ENCODE data around the gene IFT88. TPM values are rescaled to one million over a fixed set of nuclear protein-coding genes. Genes with fewer than 3 reads are reported as not detected.

Gene IFT88, protein sequence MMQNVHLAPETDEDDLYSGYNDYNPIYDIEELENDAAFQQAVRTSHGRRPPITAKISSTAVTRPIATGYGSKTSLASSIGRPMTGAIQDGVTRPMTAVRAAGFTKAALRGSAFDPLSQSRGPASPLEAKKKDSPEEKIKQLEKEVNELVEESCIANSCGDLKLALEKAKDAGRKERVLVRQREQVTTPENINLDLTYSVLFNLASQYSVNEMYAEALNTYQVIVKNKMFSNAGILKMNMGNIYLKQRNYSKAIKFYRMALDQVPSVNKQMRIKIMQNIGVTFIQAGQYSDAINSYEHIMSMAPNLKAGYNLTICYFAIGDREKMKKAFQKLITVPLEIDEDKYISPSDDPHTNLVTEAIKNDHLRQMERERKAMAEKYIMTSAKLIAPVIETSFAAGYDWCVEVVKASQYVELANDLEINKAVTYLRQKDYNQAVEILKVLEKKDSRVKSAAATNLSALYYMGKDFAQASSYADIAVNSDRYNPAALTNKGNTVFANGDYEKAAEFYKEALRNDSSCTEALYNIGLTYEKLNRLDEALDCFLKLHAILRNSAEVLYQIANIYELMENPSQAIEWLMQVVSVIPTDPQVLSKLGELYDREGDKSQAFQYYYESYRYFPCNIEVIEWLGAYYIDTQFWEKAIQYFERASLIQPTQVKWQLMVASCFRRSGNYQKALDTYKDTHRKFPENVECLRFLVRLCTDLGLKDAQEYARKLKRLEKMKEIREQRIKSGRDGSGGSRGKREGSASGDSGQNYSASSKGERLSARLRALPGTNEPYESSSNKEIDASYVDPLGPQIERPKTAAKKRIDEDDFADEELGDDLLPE
- total RNA-seq (ENCODE audit: low replicate concordance) = 21.1 TPM in 2 replicates

DNA sequence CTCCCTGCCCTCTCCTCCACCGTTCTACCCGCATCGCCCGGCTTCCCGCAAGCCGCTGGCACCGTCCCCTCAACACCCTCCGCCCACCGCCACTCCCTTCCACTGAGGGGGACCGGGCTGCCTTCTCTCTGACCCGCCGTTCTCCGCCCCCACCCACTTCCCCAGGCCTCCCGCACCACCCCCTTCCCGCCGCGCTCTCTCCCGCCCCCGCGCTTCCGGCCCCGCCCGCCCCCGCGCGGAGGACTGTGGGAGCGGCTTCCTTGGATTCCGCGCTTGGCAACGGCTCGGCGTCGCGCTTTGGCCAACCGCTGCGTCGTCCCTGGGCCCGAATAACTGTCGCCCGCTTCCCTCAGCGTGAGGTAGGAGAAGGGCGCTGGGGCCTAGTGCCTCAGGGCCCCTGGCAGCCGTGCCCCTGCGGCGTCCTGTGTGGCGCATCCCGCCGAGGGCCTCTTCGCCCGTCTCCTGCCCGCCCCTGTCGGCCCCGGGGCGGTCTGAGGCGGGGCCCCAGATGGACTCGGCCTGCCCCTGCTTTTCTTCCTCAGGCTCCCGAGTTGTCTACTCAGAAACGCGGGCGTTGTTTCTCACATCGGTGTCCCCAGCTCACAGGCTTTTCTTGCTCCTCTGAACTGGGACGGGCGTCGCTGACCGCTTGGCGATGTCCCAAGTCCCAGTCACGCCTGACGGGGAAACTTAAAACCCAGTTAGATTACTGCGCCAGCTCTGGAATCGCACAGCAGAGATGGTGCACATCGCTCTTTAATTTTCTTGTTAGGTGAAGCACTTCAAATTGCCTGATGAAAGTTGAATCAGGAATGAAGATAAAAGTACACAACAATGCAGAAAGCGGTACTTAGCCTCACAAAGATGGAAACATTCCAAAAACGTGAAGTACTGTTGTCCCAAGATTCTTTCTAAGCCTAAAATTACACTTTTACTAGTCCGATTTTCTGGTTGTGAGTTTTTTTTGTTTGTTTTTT is at the start of gene IFT88:
Gene IFT88, plus strand, starts transcription at position 260 of the 977 bp plus-strand sequence. CDS start 7,229 bp downstream, outside the sequence.
- H3K4me3 ChIP-seq (ENCODE audit: low read depth, low read length) = peak within 1 kb of the TSS; percentile 83
- peak; percentile 77 for DNase-seq (ENCODE audit: low read depth)
- TF ChIP-seq, protein P1, sequence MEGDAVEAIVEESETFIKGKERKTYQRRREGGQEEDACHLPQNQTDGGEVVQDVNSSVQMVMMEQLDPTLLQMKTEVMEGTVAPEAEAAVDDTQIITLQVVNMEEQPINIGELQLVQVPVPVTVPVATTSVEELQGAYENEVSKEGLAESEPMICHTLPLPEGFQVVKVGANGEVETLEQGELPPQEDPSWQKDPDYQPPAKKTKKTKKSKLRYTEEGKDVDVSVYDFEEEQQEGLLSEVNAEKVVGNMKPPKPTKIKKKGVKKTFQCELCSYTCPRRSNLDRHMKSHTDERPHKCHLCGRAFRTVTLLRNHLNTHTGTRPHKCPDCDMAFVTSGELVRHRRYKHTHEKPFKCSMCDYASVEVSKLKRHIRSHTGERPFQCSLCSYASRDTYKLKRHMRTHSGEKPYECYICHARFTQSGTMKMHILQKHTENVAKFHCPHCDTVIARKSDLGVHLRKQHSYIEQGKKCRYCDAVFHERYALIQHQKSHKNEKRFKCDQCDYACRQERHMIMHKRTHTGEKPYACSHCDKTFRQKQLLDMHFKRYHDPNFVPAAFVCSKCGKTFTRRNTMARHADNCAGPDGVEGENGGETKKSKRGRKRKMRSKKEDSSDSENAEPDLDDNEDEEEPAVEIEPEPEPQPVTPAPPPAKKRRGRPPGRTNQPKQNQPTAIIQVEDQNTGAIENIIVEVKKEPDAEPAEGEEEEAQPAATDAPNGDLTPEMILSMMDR (IDR thresholded peaks at IDR 0.05; ENCODE audit: insufficient read depth, low read length) = no peak

DNA sequence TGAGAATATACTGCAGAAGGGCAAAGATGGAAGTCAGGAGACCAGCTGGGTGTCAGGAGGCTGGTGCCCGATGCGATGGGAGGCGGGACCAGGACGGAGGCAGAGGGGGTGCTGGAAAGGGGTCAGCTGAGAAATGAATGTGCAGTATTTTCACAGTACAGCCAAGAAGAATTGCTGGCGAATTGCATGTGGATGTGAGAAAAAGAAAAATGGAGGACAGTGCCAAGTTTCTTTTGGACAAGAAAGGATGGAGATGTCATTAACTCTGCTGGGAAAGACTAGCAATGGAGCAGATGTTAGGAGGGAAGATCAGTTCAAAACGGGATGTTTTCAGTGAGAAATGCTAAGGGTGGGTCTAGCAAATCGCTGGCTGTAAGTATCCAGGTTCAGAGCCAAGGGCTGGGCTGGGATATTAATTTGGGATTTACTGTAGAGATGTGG is 48.3 kb upstream of the IFT88 start:
- H3K4me3 ChIP-seq (ENCODE audit: low read depth, low read length) = no peak overlapping the region
- TF ChIP-seq, protein P1 (IDR thresholded peaks at IDR 0.05; ENCODE audit: insufficient read depth, low read length) = no peak
- DNase-seq (ENCODE audit: low read depth) = peak; percentile 67

DNA sequence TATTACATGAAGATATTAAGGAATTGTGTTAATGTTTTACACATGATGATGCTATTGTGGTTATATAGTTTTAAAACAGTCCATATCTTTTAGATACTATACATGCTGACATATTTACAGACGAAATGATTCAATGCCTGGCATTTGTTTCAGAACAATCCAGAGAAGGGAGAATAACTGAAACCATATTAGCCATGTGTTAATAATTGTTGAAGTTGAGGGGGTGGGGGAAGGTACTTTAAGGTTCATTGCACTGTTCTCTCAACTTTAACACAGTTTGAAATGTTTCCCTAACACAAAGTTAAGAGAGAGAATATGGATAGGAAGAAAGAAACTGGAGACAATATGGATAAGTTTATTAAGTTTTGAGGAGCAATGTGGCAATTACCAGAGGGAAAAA is 47.1 kb upstream of the IFT88 start:
- DNase-seq (ENCODE audit: low read depth) = no peak
- H3K4me3 ChIP-seq (ENCODE audit: low read depth, low read length) = no peak overlapping the region
- TF ChIP-seq, protein P1 (IDR thresholded peaks at IDR 0.05; ENCODE audit: insufficient read depth, low read length) = no peak

DNA sequence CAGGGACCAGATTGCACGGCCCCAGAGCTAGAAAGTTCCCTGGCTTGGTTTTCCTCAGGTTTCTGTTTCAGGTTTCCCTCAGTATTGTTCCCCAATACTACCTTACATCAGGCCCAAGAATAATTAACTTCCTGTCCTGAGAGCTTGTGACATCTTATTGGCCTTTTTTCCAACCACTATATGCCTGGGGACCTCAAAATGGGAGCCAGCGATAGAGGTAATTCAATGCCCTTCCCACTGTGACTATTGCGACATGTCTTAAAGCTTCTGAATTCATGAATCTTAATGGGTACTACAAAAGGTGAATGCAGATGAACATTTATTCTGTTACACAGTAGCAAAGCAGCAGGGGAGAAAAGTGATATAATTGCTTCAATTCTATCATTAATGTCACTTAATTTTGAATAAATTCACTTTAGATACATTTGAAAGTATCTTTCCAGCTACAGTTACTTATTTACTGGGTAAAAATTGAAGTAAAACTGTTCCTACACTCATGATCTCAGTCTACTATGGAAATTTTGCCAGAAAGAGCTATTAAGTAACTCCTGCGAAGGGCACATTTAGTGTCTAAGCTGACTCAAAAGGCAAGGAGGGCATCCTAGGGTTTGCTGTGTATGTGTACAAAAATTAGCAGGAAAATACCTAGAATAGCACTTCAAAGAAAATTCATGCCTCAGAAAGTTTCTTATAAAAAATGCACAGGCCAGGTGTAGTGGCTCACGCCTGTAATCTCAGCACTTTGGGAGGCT is 45.4 kb upstream of the IFT88 start:
- H3K4me3 ChIP-seq (ENCODE audit: low read depth, low read length) = no peak overlapping the region
- DNase-seq (ENCODE audit: low read depth) = no peak
- TF ChIP-seq, protein P1 (IDR thresholded peaks at IDR 0.05; ENCODE audit: insufficient read depth, low read length) = no peak

DNA sequence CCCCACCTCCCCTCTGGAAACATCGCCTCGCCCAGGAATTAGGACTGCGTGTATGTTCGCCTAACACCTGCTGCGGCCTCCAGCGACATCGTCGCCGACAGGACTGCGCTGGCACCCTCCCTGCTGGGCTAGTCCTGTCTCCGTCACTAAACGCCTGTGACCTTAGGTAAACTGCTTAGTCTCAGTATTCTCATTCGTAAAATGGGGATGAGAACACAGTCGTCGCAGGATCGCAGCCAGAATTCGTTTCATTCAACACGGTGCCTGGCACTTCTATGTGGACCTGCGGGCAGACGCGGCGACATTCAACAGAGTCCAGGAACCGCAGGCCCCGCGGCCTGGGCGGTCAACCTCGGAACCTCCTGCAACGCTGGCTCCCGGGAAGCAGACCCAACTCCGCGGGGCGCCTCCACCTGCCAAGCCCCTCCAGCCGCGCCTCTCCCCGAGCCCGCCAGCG is 41.8 kb upstream of the IFT88 start:
- peak; percentile 12 for DNase-seq (ENCODE audit: low read depth)

More for the DNA sequence above, 41.8 kb upstream of the IFT88 start:
- TF ChIP-seq, protein P1 (IDR thresholded peaks at IDR 0.05; ENCODE audit: insufficient read depth, low read length) = no peak
- H3K4me3 ChIP-seq (ENCODE audit: low read depth, low read length) = peak overlapping the region; percentile 80
